NOMO-1 treated with dmso at 0.1 percent for 144 hours (cell line): ENCODE data around the gene COX7B2.

Experiments used
- DNase-seq: peaks from one replicate; lab custom pipeline; 2025; ENCODE audit not compliant: unreplicated experiment; lab: John Stamatoyannopoulos, UW

Gene COX7B2

GRCh38 chr4:46890056-46890455 lies 19.0 kb downstream of the COX7B2 start:
- no peak for DNase-seq

- no peak for DNase-seq
Measured at GRCh38 chr4:46889410-46889809, 19.6 kb downstream of the COX7B2 start.

DNA sequence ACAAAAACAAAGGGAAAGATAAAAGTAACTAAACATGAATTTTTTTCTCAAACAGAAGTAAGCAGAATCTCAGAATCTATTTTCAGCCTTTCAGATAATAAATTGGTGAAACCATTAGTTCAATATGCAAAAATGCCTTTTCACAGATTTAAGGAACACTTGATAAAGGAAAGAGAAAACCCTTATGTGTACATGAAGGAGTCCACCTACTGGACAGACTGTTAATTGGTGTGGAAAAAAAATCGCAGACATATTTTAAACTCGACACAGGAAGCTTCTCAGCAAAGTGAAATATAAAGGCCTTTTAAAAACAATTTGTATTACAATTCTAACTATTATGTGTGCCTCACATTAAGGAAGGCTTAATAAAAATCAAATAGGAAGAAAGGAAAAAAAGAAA lies 22.3 kb downstream of the COX7B2 start:
- no peak for DNase-seq

GRCh38 chr4:46878641-46879040 lies 30.4 kb downstream of the COX7B2 start:
- DNase-seq, result no peak

DNA sequence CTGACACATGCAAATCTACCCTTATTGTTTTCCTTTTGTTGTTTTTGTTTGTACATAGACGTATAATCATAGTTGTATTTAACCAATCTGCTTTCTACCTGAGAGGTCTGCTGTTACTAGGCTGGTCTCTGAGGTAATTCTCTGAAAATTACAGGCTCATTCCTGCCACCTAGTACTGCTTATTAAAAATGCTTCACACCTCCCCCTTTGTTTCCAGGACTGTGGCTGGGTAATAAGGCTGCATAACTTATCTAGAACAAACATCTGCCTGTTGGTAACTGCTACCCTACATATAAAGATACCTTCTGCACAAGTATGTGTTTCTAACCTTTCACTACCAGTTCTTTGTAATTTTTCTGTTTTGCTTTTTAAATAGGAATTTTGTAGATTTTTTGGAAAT lies 34.2 kb downstream of the COX7B2 start:
- no peak for DNase-seq

- no peak for DNase-seq
Measured at GRCh38 chr4:46870411-46870810, 38.6 kb downstream of the COX7B2 start.

DNA sequence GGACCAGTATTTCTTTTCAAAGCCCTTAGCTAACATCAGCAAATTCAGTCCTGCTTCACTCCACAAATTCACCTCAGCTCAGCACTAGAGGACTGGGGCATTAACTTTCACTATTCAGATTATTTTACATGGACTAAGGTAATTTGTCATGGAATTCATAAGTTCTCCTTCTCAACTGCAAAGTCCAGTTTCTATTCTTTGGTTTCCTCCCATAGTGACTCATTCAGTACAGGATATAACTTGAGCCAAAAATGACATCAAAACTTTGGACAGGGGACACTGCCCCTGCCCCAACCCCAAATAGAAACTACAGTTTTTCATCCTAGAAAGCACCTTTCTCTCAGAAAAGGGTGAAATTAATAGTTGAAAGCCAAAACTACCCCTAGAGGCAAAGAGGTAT lies 52.7 kb downstream of the COX7B2 start:
- no peak for DNase-seq

- DNase-seq, result no peak
Measured at GRCh38 chr4:46852800-46853199, 56.2 kb downstream of the COX7B2 start.

- no peak for DNase-seq
Measured at GRCh38 chr4:46850026-46850425, 59.0 kb downstream of the COX7B2 start.

DNA sequence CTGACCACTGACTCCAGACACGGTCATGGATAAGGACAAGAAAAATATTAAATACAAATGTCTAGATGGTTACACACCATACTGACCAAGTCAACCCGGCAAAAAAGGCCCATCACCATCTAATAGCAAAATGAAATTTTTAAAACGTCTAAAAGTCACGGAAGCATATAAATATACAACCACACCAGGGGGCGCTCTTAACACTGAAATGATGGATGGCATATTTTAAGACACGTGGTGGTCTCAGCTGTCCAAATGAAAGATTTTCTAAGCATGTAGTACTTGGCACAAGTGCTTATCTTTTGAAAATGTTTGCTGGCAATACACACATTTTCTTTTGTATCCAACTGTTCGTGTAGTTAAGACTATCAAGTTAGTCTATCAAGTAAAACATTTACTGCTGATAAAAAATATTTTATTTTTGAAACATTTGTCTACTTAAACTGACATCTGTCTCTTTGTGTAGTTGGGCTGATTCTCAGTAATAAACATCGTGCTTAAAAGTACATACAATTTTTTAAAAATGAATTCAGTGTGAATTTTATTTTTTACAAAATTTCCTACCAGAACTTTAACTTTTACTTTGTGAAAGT lies 64.6 kb downstream of the COX7B2 start:
- DNase-seq, result peak; percentile 24

DNA sequence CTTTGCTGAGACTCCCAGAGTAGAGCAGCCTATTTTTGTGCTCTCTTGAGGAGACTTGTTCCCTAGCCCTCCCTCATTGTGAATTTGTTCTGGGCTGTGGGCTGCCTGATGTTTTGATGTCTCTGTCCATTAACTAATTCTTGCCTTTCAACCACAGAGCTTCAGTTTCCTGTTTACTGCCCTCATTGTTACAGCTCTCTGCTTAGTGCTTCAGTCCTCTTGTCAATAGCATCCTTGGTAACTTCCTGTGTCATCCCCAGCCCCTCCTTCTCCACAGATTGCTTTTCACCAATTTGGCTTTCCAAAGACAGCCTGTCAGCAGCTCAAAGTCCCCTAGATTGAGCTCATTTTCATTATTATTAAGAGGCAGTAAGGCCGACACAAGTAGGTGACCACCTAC lies 69.9 kb downstream of the COX7B2 start:
- DNase-seq, result no peak

DNA sequence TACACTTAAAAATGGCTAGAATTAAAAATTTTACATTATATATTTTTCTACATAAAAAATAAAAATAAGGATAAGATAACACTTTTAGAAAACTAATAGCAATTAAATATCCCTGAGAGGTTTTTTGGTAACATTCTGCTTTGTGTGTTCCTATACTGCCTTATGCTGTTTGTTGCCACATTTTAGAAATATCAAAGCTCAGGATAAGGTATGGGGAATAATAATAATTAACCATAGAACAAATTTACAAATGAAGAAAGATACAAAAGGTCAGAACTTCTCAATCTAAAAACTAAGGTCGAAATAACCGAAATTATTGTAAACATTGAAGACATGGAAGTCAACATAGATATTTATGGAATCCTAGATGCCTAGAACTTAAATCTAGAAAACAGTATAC lies 71.4 kb downstream of the COX7B2 start:
- no peak for DNase-seq

- no peak for DNase-seq
Measured at GRCh38 chr4:46836584-46836983, 72.5 kb downstream of the COX7B2 start.

- DNase-seq, result no peak
Measured at GRCh38 chr4:46830971-46831454, 78.0 kb downstream of the COX7B2 start.

DNA sequence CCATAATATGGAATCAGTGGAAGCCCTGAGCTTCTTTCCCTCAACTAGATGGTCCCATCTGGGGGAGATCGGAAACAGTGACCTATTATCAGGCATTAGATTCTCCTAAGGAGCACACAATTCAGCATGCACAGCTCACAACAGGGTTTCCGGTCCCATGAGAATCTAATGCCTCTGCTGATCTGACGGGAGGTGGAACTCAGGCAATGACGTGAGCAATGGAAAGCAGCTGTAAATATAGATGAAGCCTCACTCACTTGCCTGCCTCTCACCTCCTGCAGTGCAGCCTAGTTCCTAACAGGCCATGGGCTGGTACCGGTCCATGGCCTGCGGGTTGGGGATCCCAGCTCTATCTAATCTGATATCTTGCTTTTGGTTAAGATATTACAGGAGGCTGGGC lies 88.9 kb downstream of the COX7B2 start:
- DNase-seq, result no peak

GRCh38 chr4:46819095-46819494 lies 90.0 kb downstream of the COX7B2 start:
- DNase-seq, result no peak

- no peak for DNase-seq
Measured at GRCh38 chr4:46818604-46819003, 90.4 kb downstream of the COX7B2 start.

GRCh38 chr4:46817806-46818205 lies 91.2 kb downstream of the COX7B2 start:
- no peak for DNase-seq

DNA sequence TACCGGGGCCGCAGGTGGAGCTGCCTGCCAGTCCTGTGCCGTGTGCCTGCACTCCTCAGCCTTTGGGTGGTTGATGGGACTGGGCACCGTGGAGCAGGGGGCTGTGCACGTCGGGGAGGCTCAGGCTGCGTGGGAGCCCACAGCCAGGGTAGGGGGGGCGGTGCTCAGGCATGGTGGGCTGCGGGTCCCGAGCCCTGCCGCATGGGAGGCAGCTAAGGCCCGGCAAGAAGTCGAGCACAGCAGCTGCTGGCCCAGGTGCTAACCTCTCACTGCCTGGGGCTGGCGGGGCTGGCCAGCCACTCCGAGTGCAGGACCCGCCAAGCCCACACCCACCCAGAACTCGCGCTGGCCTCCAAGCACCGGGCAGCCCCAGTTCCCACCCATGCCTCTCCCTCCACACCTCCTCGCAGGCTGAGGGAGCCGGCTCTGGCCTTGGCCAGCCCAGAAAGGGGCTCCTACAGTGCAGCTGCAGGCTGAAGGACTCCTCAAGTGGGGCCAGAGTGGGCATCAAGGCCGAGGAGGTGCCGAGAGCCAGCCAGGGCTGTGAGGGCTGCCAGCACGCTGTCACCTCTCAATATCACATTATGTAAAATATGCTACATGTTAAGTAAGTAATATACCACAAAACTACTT lies 104.1 kb downstream of the COX7B2 start:
- no peak for DNase-seq

GRCh38 chr4:46793036-46793435 lies 116.0 kb downstream of the COX7B2 start:
- no peak for DNase-seq

DNA sequence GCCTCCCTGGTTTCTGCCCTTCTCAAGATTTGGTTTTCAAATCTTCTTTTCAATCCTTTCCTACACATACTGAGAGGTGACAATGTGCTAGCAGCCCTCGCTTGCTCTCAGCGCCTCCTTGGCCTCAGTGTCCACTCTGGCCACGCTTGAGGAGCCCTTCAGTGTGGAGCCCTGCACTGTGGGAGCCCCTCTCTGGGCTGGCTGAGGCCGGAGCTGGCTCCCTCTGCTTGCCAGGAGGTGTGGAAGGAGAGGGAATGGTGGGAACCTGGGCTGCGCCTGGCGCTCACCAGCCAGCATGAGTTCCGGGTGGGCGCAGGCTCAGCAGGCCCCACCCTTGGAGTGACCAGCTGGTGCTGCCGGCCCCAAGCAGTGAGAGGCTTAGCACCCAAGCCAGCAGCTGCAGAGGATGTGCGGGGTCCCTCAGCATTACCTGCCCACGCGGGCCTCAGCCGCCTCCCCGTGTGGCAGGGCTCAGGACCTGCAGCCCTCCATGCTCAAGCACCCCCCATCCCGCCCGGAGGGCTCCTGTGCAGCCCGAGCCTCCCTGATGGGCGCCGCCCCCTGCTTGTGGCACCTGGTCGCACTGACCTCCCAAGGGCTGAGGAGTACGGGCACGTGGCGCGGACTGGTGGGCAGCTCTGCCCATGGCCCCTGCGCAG lies 127.5 kb downstream of the COX7B2 start:
- no peak for DNase-seq

- no peak for DNase-seq
Measured at GRCh38 chr4:46765465-46765864, 143.6 kb downstream of the COX7B2 start.

- no peak for DNase-seq
Measured at GRCh38 chr4:46730075-46730474, 179.0 kb downstream of the COX7B2 start.
